GF-D8 (cell line): Measurements from ENCODE around the gene MPHOSPH9.
A peak's percentile ranks its signal among the peaks of the same experiment; 100 is the strongest.

ENCODE experiments used
- DNase-seq: peaks from one replicate; lab custom pipeline; 2025; lab: John Stamatoyannopoulos, UW

The MPHOSPH9 gene

DNA sequence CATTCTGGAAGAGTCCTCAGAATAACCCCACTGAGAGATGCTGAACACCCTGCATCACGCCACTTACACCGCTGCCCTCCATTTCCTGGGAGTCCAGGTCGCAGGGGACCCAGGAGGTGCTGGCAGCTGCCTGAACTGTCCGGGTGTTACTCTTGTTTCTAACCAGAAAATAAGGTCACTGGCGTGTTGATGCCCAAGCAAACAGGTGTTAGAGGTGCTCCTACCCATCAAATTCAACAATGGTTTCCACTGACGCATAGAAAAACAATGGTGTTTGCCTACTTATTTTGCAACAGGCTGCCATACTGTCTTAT is 105.8 kb downstream of the MPHOSPH9 start:
- no peak for DNase-seq

GRCh38 chr12:123126294-123127181 is 106.4 kb downstream of the MPHOSPH9 start:
- no peak for DNase-seq

DNA sequence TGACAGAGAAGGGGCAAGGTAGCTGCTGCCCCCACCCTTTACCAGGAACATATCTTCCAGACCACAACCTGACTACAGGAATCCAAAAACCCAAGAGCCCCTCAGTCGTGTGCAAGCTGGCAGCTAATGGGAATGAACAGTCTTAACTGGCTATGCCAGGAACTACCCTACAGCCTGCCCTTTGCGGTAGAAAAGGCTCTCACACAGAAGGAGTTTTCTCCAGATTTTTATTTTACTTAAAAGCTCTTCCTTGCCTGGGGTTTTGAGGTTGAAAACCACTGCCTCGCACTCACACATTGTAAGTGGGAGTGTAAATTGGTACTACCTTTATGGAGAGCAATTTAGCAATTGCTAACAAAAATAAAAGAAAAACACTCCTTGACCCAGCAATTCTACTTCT is 110.3 kb downstream of the MPHOSPH9 start:
- no peak for DNase-seq

DNA sequence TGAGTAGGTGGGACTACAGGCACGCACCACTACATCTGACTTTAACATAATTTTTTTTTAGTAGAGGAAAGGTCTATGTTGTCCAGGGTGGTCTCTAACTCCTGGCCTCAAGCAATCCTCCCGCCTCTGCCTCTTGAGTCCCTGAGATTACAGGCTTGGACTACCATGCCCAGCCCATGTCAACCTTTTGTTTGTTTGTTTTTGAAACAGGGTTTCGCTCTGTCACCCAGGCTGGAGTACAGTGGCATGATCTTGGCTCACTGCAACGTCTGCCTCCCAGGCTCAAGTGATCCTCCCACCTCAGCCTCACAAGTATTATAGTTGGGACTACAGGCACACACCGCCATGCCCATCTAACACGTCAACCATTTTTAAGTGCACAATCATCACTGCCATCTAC is 111.3 kb downstream of the MPHOSPH9 start:
- DNase-seq: no peak

GRCh38 chr12:123120452-123121166 is 112.3 kb downstream of the MPHOSPH9 start:
- no peak for DNase-seq

- DNase-seq: no peak
These were observed 113.1 kb downstream of the MPHOSPH9 start for GRCh38 chr12:123119808-123120207.

GRCh38 chr12:123118497-123118896 is 114.4 kb downstream of the MPHOSPH9 start:
- no peak for DNase-seq

DNA sequence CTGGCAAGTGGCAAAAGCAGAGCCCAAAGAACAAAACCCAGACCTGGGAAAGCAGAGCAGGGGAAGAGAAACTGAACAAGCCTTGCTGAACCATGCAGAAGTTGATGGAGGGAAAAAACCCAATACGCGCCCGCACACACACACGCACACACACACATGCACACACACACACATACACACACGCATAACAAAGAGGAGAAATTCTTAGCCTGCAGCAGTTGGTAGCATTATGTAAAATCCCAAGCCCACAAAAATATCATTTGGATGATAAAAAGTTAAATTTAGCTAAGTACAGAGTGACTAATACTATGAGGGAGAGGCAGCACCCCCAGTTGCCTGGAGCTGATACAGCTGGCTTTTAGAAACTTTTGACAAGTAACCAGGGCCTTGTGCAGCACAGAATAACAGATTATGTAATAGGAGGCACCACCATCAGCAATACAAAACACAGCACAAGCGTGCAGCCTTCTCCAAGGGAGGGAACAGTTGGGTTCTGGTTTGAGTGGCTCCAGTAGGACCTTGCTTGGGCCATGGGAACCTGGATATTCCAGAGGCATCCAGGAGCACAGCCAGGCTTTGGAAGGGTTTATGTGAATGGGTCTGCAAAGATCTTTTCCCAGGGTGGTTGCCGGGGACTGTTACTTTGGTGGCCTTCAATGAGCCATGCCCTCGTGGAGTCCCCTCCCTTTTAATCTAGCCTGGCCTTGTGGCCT is 117.4 kb downstream of the MPHOSPH9 start:
- DNase-seq: no peak

- DNase-seq: no peak
These were observed 118.4 kb downstream of the MPHOSPH9 start for GRCh38 chr12:123114304-123115083.

DNA sequence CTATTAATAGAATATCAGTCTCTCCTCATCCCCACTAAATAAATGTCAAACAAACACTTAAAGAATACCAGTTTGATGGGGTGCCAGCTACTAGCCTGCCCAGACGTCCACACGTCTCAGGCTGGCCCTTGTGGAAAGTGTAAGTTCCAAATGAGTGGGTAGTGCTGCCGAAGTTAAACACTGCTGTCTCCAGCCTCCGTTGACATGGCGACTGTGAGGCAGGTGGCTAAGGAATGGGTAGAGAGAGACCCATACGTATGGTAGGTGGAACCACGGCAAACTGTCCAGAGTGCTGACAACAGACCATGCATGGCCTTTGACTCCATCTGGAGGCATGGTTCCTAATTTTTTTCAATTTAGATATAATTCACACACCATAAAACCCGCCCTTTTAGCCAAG is 119.9 kb downstream of the MPHOSPH9 start:
- DNase-seq: no peak

- no peak for DNase-seq
These were observed 121.3 kb downstream of the MPHOSPH9 start for GRCh38 chr12:123111498-123112165.

DNA sequence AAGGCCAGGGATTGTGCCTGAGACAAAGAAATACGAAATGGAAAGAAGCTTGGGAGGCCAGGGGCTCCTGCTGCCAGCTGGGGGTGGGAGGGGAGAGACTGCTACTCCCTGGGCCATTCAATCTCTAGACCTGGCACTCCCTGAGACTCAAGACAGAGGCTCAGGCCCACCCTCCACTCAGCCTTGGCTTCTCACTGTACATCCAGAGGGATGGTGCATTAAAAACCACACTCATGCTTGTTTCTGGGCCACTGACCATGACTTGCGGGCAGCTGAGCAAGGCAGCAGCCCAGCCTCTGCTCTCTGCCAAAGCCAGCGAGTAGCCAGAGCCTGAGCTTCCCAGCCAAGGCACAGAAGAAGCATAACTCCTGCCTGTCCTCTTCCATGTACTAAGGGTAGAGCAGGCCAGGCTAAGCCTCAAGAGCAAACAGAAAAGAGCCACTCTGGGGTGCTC is 123.6 kb downstream of the MPHOSPH9 start:
- DNase-seq: no peak

- DNase-seq: no peak
These were observed 124.3 kb downstream of the MPHOSPH9 start for GRCh38 chr12:123108682-123109066.

DNA sequence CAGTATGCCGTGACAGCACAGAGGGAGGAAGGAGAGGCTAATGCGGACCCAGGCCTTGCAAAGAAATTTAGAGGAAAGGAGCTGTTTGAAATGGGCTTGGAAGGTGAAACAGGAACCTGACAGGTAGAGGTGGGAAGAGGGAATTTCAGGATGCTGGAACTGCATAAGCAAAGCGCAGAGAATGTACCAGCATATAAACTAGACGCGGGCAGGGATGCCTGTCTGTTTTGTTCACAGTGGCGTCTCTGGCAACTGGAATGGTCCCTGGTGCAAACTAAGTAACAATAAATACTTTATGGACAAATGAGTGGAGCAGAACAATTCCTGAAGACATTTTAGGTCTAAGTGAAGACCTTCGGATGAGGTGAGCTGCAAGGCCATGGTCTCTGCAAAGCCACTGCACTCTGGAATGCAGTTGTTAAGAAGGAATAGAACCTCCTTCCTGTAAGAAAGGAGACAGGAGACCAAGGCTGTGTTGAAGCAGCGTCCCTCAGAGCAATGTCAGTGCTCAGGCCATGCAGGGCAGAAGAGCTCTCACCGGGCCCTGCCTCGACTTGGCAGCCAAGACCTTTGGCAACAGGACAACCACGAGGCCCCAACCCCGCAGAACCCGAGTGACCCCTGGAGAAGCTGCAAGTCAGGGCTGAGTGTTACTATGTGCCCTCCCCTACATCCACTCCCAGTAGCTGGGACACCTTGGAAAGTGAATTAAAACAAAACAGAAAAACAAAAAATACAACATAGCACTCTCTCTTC is 124.8 kb downstream of the MPHOSPH9 start:
- no peak for DNase-seq

GRCh38 chr12:123106640-123107359 is 126.1 kb downstream of the MPHOSPH9 start:
- peak; percentile 59 for DNase-seq

GRCh38 chr12:123105211-123105826 is 127.6 kb downstream of the MPHOSPH9 start:
- no peak for DNase-seq

- no peak for DNase-seq
These were observed 128.1 kb downstream of the MPHOSPH9 start for GRCh38 chr12:123104809-123105208.
